Suprapubic skin (tissue), 4 donors: Measurements from ENCODE around the gene SRD5A1. TPM values are rescaled to one million over a fixed set of nuclear protein-coding genes. Genes with fewer than 3 reads are reported as not detected.

Source experiments
- DNase-seq, 2 donors: peaks; one replicate each; pipeline ENCODE4 v3.0.0-alpha.2; 2019; ENCODE audit warnings: low spot score in 2 of 2
- H3K27ac ChIP-seq: fragments of 200-600 bp; sonication (generic); one replicate; pipeline ENCODE4 v1.5.1; 2019
- H3K27me3 ChIP-seq: fragments of 200-600 bp; sonication (generic); one replicate; pipeline ENCODE4 v1.5.1; 2019
- H3K36me3 ChIP-seq: fragments of 200-600 bp; sonication (generic); one replicate; pipeline ENCODE4 v1.5.1; 2019
- H3K4me1 ChIP-seq: fragments of 200-600 bp; sonication (generic); one replicate; pipeline ENCODE4 v1.5.1; 2019
- H3K4me3 ChIP-seq: fragments of 200-600 bp; sonication (generic); one replicate; pipeline ENCODE4 v1.5.1; 2019; ENCODE audit warnings: mild to moderate bottlenecking
- H3K9me3 ChIP-seq: fragments of 200-600 bp; sonication (generic); one replicate; pipeline ENCODE4 v1.5.1; 2019
- CTCF ChIP-seq, 2 donors: fragments of 200-600 bp in 1 of 2; fragments of 450-650 bp in 1 of 2; sonication (generic) in 1 of 2; IDR thresholded peaks; one replicate each; pipeline ENCODE4 v1.5.1; 2016 to 2019; ENCODE audit warnings: antibody characterized with exemption in 2 of 2, mild to moderate bottlenecking in 1 of 2, moderate library complexity in 1 of 2
- EP300 ChIP-seq: sonication (generic); formaldehyde crosslinking; IDR thresholded peaks from one replicate; pipeline ENCODE4 v1.6.1; 2017; ENCODE audit warnings: antibody characterized with exemption
- POLR2A ChIP-seq, 2 donors: fragments of 450-650 bp; IDR thresholded peaks; one replicate each; pipeline ENCODE4 v1.6.1; 2017; ENCODE audit warnings: antibody characterized with exemption in 2 of 2, mild to moderate bottlenecking in 2 of 2, moderate library complexity in 2 of 2
- POLR2AphosphoS5 ChIP-seq, 3 donors: sonication (generic); formaldehyde crosslinking; IDR thresholded peaks; one replicate each; pipeline ENCODE4 v1.6.1; 2017; ENCODE audit warnings: antibody characterized with exemption in 3 of 3
- WGBS: methylation state at CpG from one replicate; pipeline ENCODE4 v1.1.5; 2018; 5-methylcytosine and 5-hydroxymethylcytosine counted together
- total RNA-seq, 4 donors: library from RNA; depleted of rRNA; stranded (reverse); fragments of >200 nt; gene quantifications; one replicate each; pipeline ENCODE4 v1.1.0, GENCODE V29; 2016

SRD5A1 gene
- total RNA-seq, 4 donors from 2014 or later, result 62.7 to 86.8 (median 74.8) TPM

GRCh38 chr5:6719896-6720560, 86.8 kb downstream of the SRD5A1 start:
- no peak for TF ChIP-seq EP300
- TF ChIP-seq POLR2A (IDR thresholded peaks at IDR 0.05), result no peak
- no peak for TF ChIP-seq CTCF (IDR thresholded peaks at IDR 0.05)
- no peak for TF ChIP-seq POLR2AphosphoS5 (IDR thresholded peaks at IDR 0.05)
- whole genome bisulfite sequencing, result 73% methylated on average over 5 of the region's 5 CpGs
- DNase-seq, result no peak
- H3K27ac ChIP-seq, result no peak overlapping the region
- H3K9me3 ChIP-seq, result no peaks in the 10 kb centered on the region
- H3K36me3 ChIP-seq, result no peaks in the 10 kb centered on the region
- H3K27me3 ChIP-seq, result no peaks in the 10 kb centered on the region
- no peak overlapping the region for H3K4me3 ChIP-seq
- peaks cover 81% of the 10 kb centered on the region for H3K4me1 ChIP-seq

GRCh38 chr5:6720561-6720921, 87.3 kb downstream of the SRD5A1 start:
- 90% methylated on average over 6 of the region's 6 CpGs for WGBS
- H3K4me1 ChIP-seq, result peaks cover 76% of the 10 kb centered on the region

DNA sequence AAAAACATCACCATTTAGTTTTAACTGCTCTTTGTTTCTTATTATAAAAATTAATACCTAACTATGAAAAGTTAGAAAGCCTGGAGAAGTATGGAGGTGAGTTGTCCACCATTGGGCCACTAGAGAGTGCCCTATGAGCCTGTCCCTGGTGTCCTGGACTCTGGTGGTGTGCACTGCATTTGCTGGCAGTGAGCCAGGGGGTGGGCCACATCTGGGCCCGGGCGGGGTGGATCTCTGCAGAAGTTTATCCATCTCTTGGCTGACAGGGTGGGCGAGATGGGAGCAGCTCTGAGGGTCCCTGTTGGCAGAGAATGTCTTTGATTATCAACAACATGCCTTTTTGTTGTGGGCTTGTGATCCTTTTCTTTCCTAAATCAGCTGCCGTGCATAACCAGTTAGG, 88.2 kb downstream of the SRD5A1 start:
- no peak overlapping the region for H3K27ac ChIP-seq
- H3K27me3 ChIP-seq, result no peaks in the 10 kb centered on the region
- TF ChIP-seq POLR2AphosphoS5 (IDR thresholded peaks at IDR 0.05) (no peak), EP300 (no peak), POLR2A (IDR thresholded peaks at IDR 0.05) (no peak), CTCF (IDR thresholded peaks at IDR 0.05) (no peak)
- DNase-seq, result peak in 1 of 2 donors; percentile 62
- H3K4me3 ChIP-seq, result peak overlapping the region; percentile 24
- 35% methylated on average over 4 of the region's 4 CpGs for WGBS
- no peaks in the 10 kb centered on the region for H3K9me3 ChIP-seq
- peaks cover 67% of the 10 kb centered on the region for H3K4me1 ChIP-seq
- H3K36me3 ChIP-seq, result peaks cover 2% of the 10 kb centered on the region

More at GRCh38 chr5:6720561-6720921, 87.3 kb downstream of the SRD5A1 start:
- H3K4me3 ChIP-seq, result no peak overlapping the region
- no peak overlapping the region for H3K27ac ChIP-seq
- no peaks in the 10 kb centered on the region for H3K36me3 ChIP-seq
- TF ChIP-seq POLR2AphosphoS5 (IDR thresholded peaks at IDR 0.05) (no peak), POLR2A (IDR thresholded peaks at IDR 0.05) (no peak), EP300 (no peak), CTCF (IDR thresholded peaks at IDR 0.05) (no peak)
- no peaks in the 10 kb centered on the region for H3K9me3 ChIP-seq
- DNase-seq, result no peak
- H3K27me3 ChIP-seq, result no peaks in the 10 kb centered on the region

GRCh38 chr5:6722015-6722414, 88.8 kb downstream of the SRD5A1 start:
- 37% methylated on average over 6 of the region's 6 CpGs for WGBS

More at GRCh38 chr5:6722015-6722414, 88.8 kb downstream of the SRD5A1 start:
- Histone ChIP-seq H3K9me3 (no peaks in the 10 kb centered on the region), H3K36me3 (peaks cover 6% of the 10 kb centered on the region), H3K27ac (no peak overlapping the region), H3K4me3 (peak overlapping the region; percentile 24), H3K4me1 (peaks cover 62% of the 10 kb centered on the region), H3K27me3 (no peaks in the 10 kb centered on the region)
- TF ChIP-seq CTCF (IDR thresholded peaks at IDR 0.05), result no peak
- no peak for TF ChIP-seq EP300
- no peak for TF ChIP-seq POLR2A (IDR thresholded peaks at IDR 0.05)
- TF ChIP-seq POLR2AphosphoS5 (IDR thresholded peaks at IDR 0.05), result no peak
- DNase-seq, result peak in 1 of 2 donors; percentile 28
